ENCODE results near the gene UCHL3. TPM values are rescaled to one million over a fixed set of nuclear protein-coding genes. Genes with fewer than 3 reads are reported as not detected.

Gene UCHL3
- total RNA-seq, 1 experiment from 2014 or later: 54.7 TPM

DNA sequence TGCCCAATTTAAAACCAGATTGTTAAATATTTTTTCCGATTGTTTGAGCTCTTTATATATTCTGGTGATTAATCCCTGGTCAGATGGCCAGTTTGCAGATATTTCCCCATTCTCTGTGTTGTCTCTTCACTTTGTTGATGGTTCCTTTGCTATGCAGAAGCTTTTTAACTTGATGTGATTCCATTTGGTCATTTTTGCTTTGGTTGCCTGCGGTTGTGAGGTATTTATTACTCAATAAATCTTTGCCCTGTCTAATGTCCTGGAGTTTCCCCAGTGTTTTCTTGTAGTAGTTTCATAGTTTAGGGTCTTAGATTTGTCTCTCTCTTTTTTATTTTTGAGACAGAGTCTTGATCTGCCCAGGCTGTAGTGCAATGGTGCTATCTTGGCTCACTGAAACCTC lies 62.8 kb downstream of the UCHL3 start:
- Histone ChIP-seq H3K4me1 (ENCODE audit: insufficient read depth, low read length, poor library complexity, severe bottlenecking) (no peaks in the 10 kb centered on the region), H3K9me3 (ENCODE audit: low read depth, low read length, poor library complexity, severe bottlenecking) (no peaks in the 10 kb centered on the region), H3K36me3 (ENCODE audit: insufficient read depth, low read length, poor library complexity, severe bottlenecking) (no peaks in the 10 kb centered on the region), H3K4me3 (ENCODE audit: low read depth, low read length, poor library complexity, severe bottlenecking) (no peak overlapping the region), H3K27me3 (replicated peaks; ENCODE audit: insufficient read depth, low read depth, low read length, poor library complexity) (no peaks in the 10 kb centered on the region), H3K27ac (ENCODE audit: low read depth, low read length, poor library complexity, severe bottlenecking) (no peak overlapping the region)
- intact Hi-C loops (cut with micrococcal nuclease; ENCODE audit: unreplicated experiment): no loop called here
- POLR2A ChIA-PET (ENCODE audit: low non-redundant PET): no interaction called here
- no peak for DNase-seq (ENCODE audit: low spot score)
- CTCF ChIA-PET: no interaction called here
- TF ChIP-seq, protein P1, sequence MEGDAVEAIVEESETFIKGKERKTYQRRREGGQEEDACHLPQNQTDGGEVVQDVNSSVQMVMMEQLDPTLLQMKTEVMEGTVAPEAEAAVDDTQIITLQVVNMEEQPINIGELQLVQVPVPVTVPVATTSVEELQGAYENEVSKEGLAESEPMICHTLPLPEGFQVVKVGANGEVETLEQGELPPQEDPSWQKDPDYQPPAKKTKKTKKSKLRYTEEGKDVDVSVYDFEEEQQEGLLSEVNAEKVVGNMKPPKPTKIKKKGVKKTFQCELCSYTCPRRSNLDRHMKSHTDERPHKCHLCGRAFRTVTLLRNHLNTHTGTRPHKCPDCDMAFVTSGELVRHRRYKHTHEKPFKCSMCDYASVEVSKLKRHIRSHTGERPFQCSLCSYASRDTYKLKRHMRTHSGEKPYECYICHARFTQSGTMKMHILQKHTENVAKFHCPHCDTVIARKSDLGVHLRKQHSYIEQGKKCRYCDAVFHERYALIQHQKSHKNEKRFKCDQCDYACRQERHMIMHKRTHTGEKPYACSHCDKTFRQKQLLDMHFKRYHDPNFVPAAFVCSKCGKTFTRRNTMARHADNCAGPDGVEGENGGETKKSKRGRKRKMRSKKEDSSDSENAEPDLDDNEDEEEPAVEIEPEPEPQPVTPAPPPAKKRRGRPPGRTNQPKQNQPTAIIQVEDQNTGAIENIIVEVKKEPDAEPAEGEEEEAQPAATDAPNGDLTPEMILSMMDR (conservative IDR thresholded peaks at IDR 0.05; ENCODE audit: low read depth, low read length): no peak
- no peak for TF ChIP-seq EZH2 (IDR thresholded peaks at IDR 0.05; ENCODE audit: borderline replicate concordance, low read depth, low read length, poor library complexity, severe bottlenecking)
- BruUV-seq (replicated peaks): no TSS peak

DNA sequence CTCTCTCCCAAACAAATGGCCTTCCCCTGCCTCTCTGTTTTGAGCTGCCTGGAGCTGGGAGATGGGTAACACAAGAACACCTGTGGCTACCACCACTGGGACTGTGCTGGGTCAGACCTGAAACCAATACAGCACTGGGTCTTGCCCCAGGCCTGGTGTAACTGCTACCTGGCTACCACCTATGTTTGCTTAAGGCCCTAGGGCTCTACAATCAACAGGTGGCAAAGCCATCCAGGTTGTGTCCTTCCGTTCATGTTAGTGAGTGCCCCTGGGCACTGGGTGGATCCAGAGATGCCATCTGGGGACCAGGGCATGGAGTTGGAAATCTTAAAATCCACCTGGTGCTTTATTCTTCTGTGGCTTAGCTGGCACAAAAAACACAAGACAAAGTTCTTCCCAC lies 67.6 kb downstream of the UCHL3 start:
- Histone ChIP-seq H3K4me1 (ENCODE audit: insufficient read depth, low read length, poor library complexity, severe bottlenecking) (peaks cover 6% of the 10 kb centered on the region), H3K36me3 (ENCODE audit: insufficient read depth, low read length, poor library complexity, severe bottlenecking) (no peaks in the 10 kb centered on the region), H3K4me3 (ENCODE audit: low read depth, low read length, poor library complexity, severe bottlenecking) (no peak overlapping the region), H3K9me3 (ENCODE audit: low read depth, low read length, poor library complexity, severe bottlenecking) (no peaks in the 10 kb centered on the region), H3K27me3 (replicated peaks; ENCODE audit: insufficient read depth, low read depth, low read length, poor library complexity) (no peaks in the 10 kb centered on the region), H3K27ac (ENCODE audit: low read depth, low read length, poor library complexity, severe bottlenecking) (no peak overlapping the region)
- no peak for DNase-seq (ENCODE audit: low spot score)
- no TSS peak for BruUV-seq (replicated peaks)
- POLR2A ChIA-PET (ENCODE audit: low non-redundant PET): no interaction called here
- CTCF ChIA-PET: no interaction called here
- intact Hi-C loops (cut with micrococcal nuclease; ENCODE audit: unreplicated experiment): no loop called here
- TF ChIP-seq, protein P1 (conservative IDR thresholded peaks at IDR 0.05; ENCODE audit: low read depth, low read length): no peak
- TF ChIP-seq EZH2 (IDR thresholded peaks at IDR 0.05; ENCODE audit: borderline replicate concordance, low read depth, low read length, poor library complexity, severe bottlenecking): no peak

DNA sequence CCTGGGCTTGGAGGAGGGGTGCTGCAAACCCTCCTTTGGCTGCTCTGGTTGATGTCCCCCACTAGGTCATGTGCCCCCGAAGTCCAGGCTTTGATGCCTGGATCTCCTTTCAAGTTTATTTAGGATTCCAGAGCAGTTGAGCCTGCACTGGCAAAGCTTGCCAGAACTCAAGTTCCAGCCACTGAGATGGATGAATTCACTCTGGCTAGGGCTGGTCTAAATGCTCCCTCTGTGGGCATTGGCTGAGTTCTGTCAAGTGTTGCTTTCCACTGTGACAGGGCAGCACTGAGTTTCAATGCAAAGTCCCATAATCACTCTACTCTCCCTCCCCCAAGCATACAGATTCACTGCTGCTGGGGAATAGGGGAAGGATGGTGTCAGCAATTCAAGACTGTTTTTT lies 68.7 kb downstream of the UCHL3 start:
- intact Hi-C loops (cut with micrococcal nuclease; ENCODE audit: unreplicated experiment): no loop called here
- no peak for DNase-seq (ENCODE audit: low spot score)
- Histone ChIP-seq H3K36me3 (ENCODE audit: insufficient read depth, low read length, poor library complexity, severe bottlenecking) (no peaks in the 10 kb centered on the region), H3K4me1 (ENCODE audit: insufficient read depth, low read length, poor library complexity, severe bottlenecking) (peaks cover 6% of the 10 kb centered on the region), H3K9me3 (ENCODE audit: low read depth, low read length, poor library complexity, severe bottlenecking) (no peaks in the 10 kb centered on the region), H3K27me3 (replicated peaks; ENCODE audit: insufficient read depth, low read depth, low read length, poor library complexity) (no peaks in the 10 kb centered on the region), H3K27ac (ENCODE audit: low read depth, low read length, poor library complexity, severe bottlenecking) (no peak overlapping the region), H3K4me3 (ENCODE audit: low read depth, low read length, poor library complexity, severe bottlenecking) (no peak overlapping the region)
- ChIA-PET POLR2A (ENCODE audit: low non-redundant PET) (no interaction called here), CTCF (no interaction called here)
- no TSS peak for BruUV-seq (replicated peaks)
- TF ChIP-seq, protein P1 (conservative IDR thresholded peaks at IDR 0.05; ENCODE audit: low read depth, low read length): no peak
- TF ChIP-seq EZH2 (IDR thresholded peaks at IDR 0.05; ENCODE audit: borderline replicate concordance, low read depth, low read length, poor library complexity, severe bottlenecking): no peak
